Adrenal gland (tissue), 5 donors: ENCODE data around the gene WDR45.

Source experiments
- CTCF ChIP-seq, 6 experiments: fragments of 450-650 bp in 4 of 6; fragments of 200-600 bp in 2 of 6; sonication (generic) in 1 of 6; IDR thresholded peaks; 1 replicate in 5 of 6; 2 replicates in 1 of 6; pipeline versions ENCODE4 v1.5.1 to v1.8.0; 2016 to 2021; ENCODE audit warnings: antibody characterized with exemption in 6 of 6, mild to moderate bottlenecking in 2 of 6, moderate library complexity in 1 of 6
- POLR2A ChIP-seq, 2 donors: fragments of 450-650 bp; IDR thresholded peaks; one replicate each; pipeline ENCODE4 v1.6.1; 2017; ENCODE audit warnings: antibody characterized with exemption in 2 of 2, mild to moderate bottlenecking in 2 of 2, moderate library complexity in 1 of 2
- donor health status: DM: no; HTN: no; CAD: no.

- TF ChIP-seq CTCF (IDR thresholded peaks at IDR 0.05), result no peak
- no peak for TF ChIP-seq POLR2A (IDR thresholded peaks at IDR 0.05)
These were observed 12.2 kb downstream of the WDR45 start for GRCh38 chrX:49067285-49068120.
